22Rv1 (cell line): ENCODE measurements around the gene MRPS7.

Experiments used
- ZFX ChIP-seq: fragments of 450-650 bp; IDR thresholded peaks from 2 replicates; pipeline ENCODE4 v1.6.1; 2017; ENCODE audit warnings: antibody characterized with exemption, borderline replicate concordance
- TF ChIP-seq, protein P1 (sequence below): fragments of 450-650 bp; IDR thresholded peaks from 2 replicates; pipeline ENCODE4 v1.5.1; 2017; ENCODE audit warnings: mild to moderate bottlenecking

GRCh38 chr17:75246404-75246803 lies 15.3 kb upstream of the MRPS7 start:
- TF ChIP-seq, protein P1, sequence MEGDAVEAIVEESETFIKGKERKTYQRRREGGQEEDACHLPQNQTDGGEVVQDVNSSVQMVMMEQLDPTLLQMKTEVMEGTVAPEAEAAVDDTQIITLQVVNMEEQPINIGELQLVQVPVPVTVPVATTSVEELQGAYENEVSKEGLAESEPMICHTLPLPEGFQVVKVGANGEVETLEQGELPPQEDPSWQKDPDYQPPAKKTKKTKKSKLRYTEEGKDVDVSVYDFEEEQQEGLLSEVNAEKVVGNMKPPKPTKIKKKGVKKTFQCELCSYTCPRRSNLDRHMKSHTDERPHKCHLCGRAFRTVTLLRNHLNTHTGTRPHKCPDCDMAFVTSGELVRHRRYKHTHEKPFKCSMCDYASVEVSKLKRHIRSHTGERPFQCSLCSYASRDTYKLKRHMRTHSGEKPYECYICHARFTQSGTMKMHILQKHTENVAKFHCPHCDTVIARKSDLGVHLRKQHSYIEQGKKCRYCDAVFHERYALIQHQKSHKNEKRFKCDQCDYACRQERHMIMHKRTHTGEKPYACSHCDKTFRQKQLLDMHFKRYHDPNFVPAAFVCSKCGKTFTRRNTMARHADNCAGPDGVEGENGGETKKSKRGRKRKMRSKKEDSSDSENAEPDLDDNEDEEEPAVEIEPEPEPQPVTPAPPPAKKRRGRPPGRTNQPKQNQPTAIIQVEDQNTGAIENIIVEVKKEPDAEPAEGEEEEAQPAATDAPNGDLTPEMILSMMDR: no peak
- TF ChIP-seq ZFX: no peak
